Mucosa of descending colon (tissue), 3 donors: Measurements from ENCODE around the gene SMAD9. TPM values are rescaled to one million over a fixed set of nuclear protein-coding genes. Genes with fewer than 3 reads are reported as not detected.

Experiments used
- ATAC-seq: fragments of 200-7000 bp; cut with Tn5 transposase; one replicate; pipeline ENCODE4 v1.9.1; 2020; ENCODE audit warnings: mild to moderate bottlenecking, moderate library complexity
- DNase-seq, 3 donors: peaks; one replicate each; pipeline ENCODE4 v3.0.0-alpha.2; 2020
- H3K36me3 ChIP-seq: fragments of 200-600 bp; one replicate; pipeline ENCODE4 v1.8.0; 2021; ENCODE audit warnings: low read depth, mild to moderate bottlenecking
- H3K4me1 ChIP-seq: fragments of 200-600 bp; one replicate; pipeline ENCODE4 v1.8.0; 2021; ENCODE audit warnings: low read depth, mild to moderate bottlenecking
- H3K4me3 ChIP-seq: fragments of 200-600 bp; one replicate; pipeline ENCODE4 v1.8.0; 2021; ENCODE audit warnings: mild to moderate bottlenecking
- H3K9me3 ChIP-seq: fragments of 200-600 bp; one replicate; pipeline ENCODE4 v1.8.0; 2021; ENCODE audit warnings: mild to moderate bottlenecking
- CTCF ChIP-seq: fragments of 200-600 bp; IDR thresholded peaks from one replicate; pipeline ENCODE4 v1.8.0; 2022; ENCODE audit warnings: antibody characterized with exemption, mild to moderate bottlenecking
- intact Hi-C, 2 donors: fragments of 100-400 bp; cut with DNase I in 1 of 2; cut with micrococcal nuclease in 1 of 2; formaldehyde crosslinking; loops; one replicate each; pipeline versions ENCODE4 v1.11.0 to v1.11.1; 2022; cut with DNase I, micrococcal nuclease
- total RNA-seq, 3 donors: library from RNA; stranded (reverse); fragmentation: NEBNext Ultra II Directional in 2 of 3; extraction: Animal tissue kit (Norgen Biotek cat#: 25700) in 2 of 3; gene quantifications; one replicate each; pipeline versions ENCODE4 v1.2.1 to v1.2.4, GENCODE V29; 2021 to 2023
- donor health status: DM: no; HTN: no; CAD: no; lungs with moderate emphysema.
- donor health status: DM: no; HTN: no; CAD: no.
- donor health status: DM: no; HTN: yes; CAD: no.

The SMAD9 gene
- total RNA-seq, 3 donors from 2014 or later, result 9.0 to 21.6 (median 16.2) TPM

- Histone ChIP-seq H3K4me1 (peaks cover 8% of the 10 kb centered on the region), H3K4me3 (no peak overlapping the region), H3K9me3 (no peaks in the 10 kb centered on the region), H3K36me3 (no peaks in the 10 kb centered on the region)
- intact Hi-C loops, result no loop called here
- ATAC-seq (no peak), DNase-seq (no peak)
- TF ChIP-seq CTCF, result no peak
These were observed 57.3 kb downstream of the SMAD9 start for GRCh38 chr13:36862722-36863121.

- ATAC-seq (no peak), DNase-seq (no peak)
- no peaks in the 10 kb centered on the region for H3K36me3 ChIP-seq
- no peak overlapping the region for H3K4me3 ChIP-seq
- peaks cover 8% of the 10 kb centered on the region for H3K4me1 ChIP-seq
- intact Hi-C loops, result no loop called here
- no peaks in the 10 kb centered on the region for H3K9me3 ChIP-seq
- TF ChIP-seq CTCF, result no peak
These were observed 57.9 kb downstream of the SMAD9 start for GRCh38 chr13:36862002-36862685.

GRCh38 chr13:36859259-36859658 lies 60.8 kb downstream of the SMAD9 start:
- DNase-seq, result no peak
- intact Hi-C loops, result loop anchor here (5.0 kb wide), 1 partner anchor 123 kb away; no protein-coding TSS in a partner anchor
- ATAC-seq, result no peak
- no peak for TF ChIP-seq CTCF
- H3K36me3 ChIP-seq, result no peaks in the 10 kb centered on the region
- H3K9me3 ChIP-seq, result no peaks in the 10 kb centered on the region
- H3K4me3 ChIP-seq, result no peak overlapping the region
- no peaks in the 10 kb centered on the region for H3K4me1 ChIP-seq

- intact Hi-C loops, result loop anchor here (5.0 kb wide), 1 partner anchor 124 kb away; no protein-coding TSS in a partner anchor
- Histone ChIP-seq H3K4me1 (no peaks in the 10 kb centered on the region), H3K36me3 (no peaks in the 10 kb centered on the region), H3K4me3 (no peak overlapping the region), H3K9me3 (no peaks in the 10 kb centered on the region)
- ATAC-seq (peak; percentile 86), DNase-seq (peak in 1 of 3 donors; percentile 18)
- TF ChIP-seq CTCF, result no peak
These were observed 61.7 kb downstream of the SMAD9 start for GRCh38 chr13:36858290-36858689.

- ATAC-seq (peak; percentile 31), DNase-seq (no peak)
- H3K4me1 ChIP-seq, result no peaks in the 10 kb centered on the region
- no peak for TF ChIP-seq CTCF
- H3K4me3 ChIP-seq, result no peak overlapping the region
- H3K9me3 ChIP-seq, result no peaks in the 10 kb centered on the region
- intact Hi-C loops, result loop anchor here (5.0 kb wide), 1 partner anchor 125 kb away; no protein-coding TSS in a partner anchor
- H3K36me3 ChIP-seq, result no peaks in the 10 kb centered on the region
These were observed 62.8 kb downstream of the SMAD9 start for GRCh38 chr13:36857253-36857652.
